B cell (primary cell): ENCODE results near the gene RBM39. TPM values are rescaled to one million over a fixed set of nuclear protein-coding genes. Genes with fewer than 3 reads are reported as not detected.
A peak's percentile ranks its signal among the peaks of the same experiment; 100 is the strongest.

Experiments
- ATAC-seq: fragments of 200-7000 bp; cut with Tn5 transposase; one replicate; pipeline ENCODE4 v1.10.0; 2021; ENCODE audit warnings: low read depth, mild to moderate bottlenecking, moderate number of reproducible peaks, moderate library complexity
- CTCF ChIA-PET: fragments of 350-600 bp; sonication (Branson Sonifier 250); formaldehyde crosslinking; loops from one replicate; lab custom pipeline; 2021; ENCODE audit warnings: antibody characterized with exemption, inconsistent platforms; lab: Charles Lee
- POLR2A ChIA-PET: fragments of 350-600 bp; sonication (Branson Sonifier 250); formaldehyde crosslinking; loops from one replicate; lab custom pipeline; 2021; ENCODE audit warnings: antibody characterized with exemption; lab: Charles Lee
- DNase-seq: peaks from one replicate; pipeline ENCODE4 v3.0.0; 2013
- H2AFZ ChIP-seq: 2 replicates; pipeline ENCODE4 v1.6.1; 2012; ENCODE audit warnings: mild to moderate bottlenecking, low read depth, low read length; ENCODE audit not compliant: insufficient read depth, poor library complexity, severe bottlenecking
- H3K27ac ChIP-seq, 2 donors: 1 replicate in 1 of 2; 2 replicates in 1 of 2; pipeline ENCODE4 v1.5.1; 2012 to 2013; ENCODE audit warnings: low read length in 2 of 2, mild to moderate bottlenecking in 2 of 2, moderate library complexity in 1 of 2
- H3K27me3 ChIP-seq, 4 experiments: fragments of 200-600 bp in 1 of 4; sonication (generic) in 1 of 4; replicated peaks in 1 of 4; 1 replicate in 2 of 4; 2 replicates in 2 of 4; pipeline versions ENCODE4 v1.6.1 to v1.7.0; 2013 to 2016; ENCODE audit warnings: low read length in 3 of 4, mild to moderate bottlenecking in 2 of 4, mixed read lengths in 1 of 4, moderate library complexity in 1 of 4; ENCODE audit not compliant: insufficient read depth in 4 of 4, control insufficient read depth in 3 of 4; ENCODE audit errors: control extremely low read depth in 1 of 4
- H3K36me3 ChIP-seq, 2 experiments: replicated peaks in 1 of 2; 1 replicate in 1 of 2; 2 replicates in 1 of 2; pipeline versions ENCODE4 v1.6.1 to v1.7.1; 2013; ENCODE audit warnings: low read length in 1 of 2; ENCODE audit not compliant: insufficient read depth in 2 of 2, control insufficient read depth in 1 of 2; ENCODE audit errors: control extremely low read depth in 1 of 2, extremely low read depth in 1 of 2
- H3K4me1 ChIP-seq, 2 donors: fragments of 200-600 bp in 1 of 2; sonication (generic) in 1 of 2; 1 replicate in 1 of 2; 2 replicates in 1 of 2; pipeline versions ENCODE4 v1.5.1 to v1.6.1; 2013 to 2017; ENCODE audit warnings: low read length in 2 of 2; ENCODE audit not compliant: control insufficient read depth in 2 of 2, insufficient read depth in 2 of 2
- H3K4me2 ChIP-seq: replicated peaks from 2 replicates; pipeline ENCODE3; 2012; ENCODE audit warnings: mild to moderate bottlenecking, low read depth, low read length; ENCODE audit not compliant: poor library complexity, severe bottlenecking
- H3K4me3 ChIP-seq, 5 experiments: fragments of 200-600 bp in 1 of 5; sonication (generic) in 1 of 5; 1 replicate in 3 of 5; 2 replicates in 2 of 5; pipeline versions ENCODE4 v1.5.1 to v1.7.0; 2011 to 2016; ENCODE audit warnings: low read length in 4 of 5, mild to moderate bottlenecking in 4 of 5, low read depth in 2 of 5, control low read depth in 1 of 5, moderate library complexity in 1 of 5; ENCODE audit not compliant: insufficient read depth in 1 of 5; ENCODE audit errors: control extremely low read depth in 1 of 5, extremely low read depth in 1 of 5
- H3K79me2 ChIP-seq: fragments of 200-600 bp; sonication (generic); one replicate; pipeline ENCODE4 v1.6.0; 2016; ENCODE audit warnings: low read length; ENCODE audit not compliant: control insufficient read depth, insufficient read depth
- H3K9ac ChIP-seq: fragments of 200-600 bp; sonication (generic); 2 replicates; pipeline ENCODE4 v1.6.1; 2017; ENCODE audit warnings: mild to moderate bottlenecking, low read length, moderate library complexity
- H3K9me3 ChIP-seq, 3 donors: one replicate each; pipeline versions ENCODE4 v1.6.1 to v1.7.1; 2013; ENCODE audit warnings: low read length in 2 of 3; ENCODE audit not compliant: control insufficient read depth in 2 of 3, insufficient read depth in 1 of 3; ENCODE audit errors: control extremely low read depth in 1 of 3
- H4K20me1 ChIP-seq: 2 replicates; pipeline ENCODE4 v1.6.0; 2012; ENCODE audit warnings: mild to moderate bottlenecking, low read length; ENCODE audit not compliant: insufficient read depth, control insufficient read depth, poor library complexity, severe bottlenecking
- H3K27ac Mint-ChIP-seq: one replicate; pipeline ENCODE4 v1.8.0; 2021; ENCODE audit warnings: mixed read lengths
- H3K27me3 Mint-ChIP-seq: one replicate; pipeline ENCODE4 v1.8.0; 2021; ENCODE audit warnings: mixed read lengths
- H3K4me1 Mint-ChIP-seq: one replicate; pipeline ENCODE4 v1.8.0; 2021; ENCODE audit warnings: mixed read lengths
- H3K4me3 Mint-ChIP-seq: one replicate; pipeline ENCODE4 v1.8.0; 2021; ENCODE audit warnings: mixed read lengths
- H3K9me3 Mint-ChIP-seq: one replicate; pipeline ENCODE4 v1.8.0; 2022; ENCODE audit warnings: mixed read lengths; ENCODE audit not compliant: insufficient read depth
- CTCF ChIP-seq: fragments of 200-600 bp; IDR thresholded peaks from one replicate; pipeline ENCODE4 v1.8.0; 2022; ENCODE audit warnings: antibody characterized with exemption, mild to moderate bottlenecking
- EZH2 ChIP-seq: IDR thresholded peaks from 2 replicates; pipeline ENCODE4 v1.6.1; 2012; ENCODE audit warnings: borderline replicate concordance, low read depth, mild to moderate bottlenecking, moderate library complexity, low read length; ENCODE audit not compliant: insufficient read depth, poor library complexity, severe bottlenecking
- WGBS: methylation state at CpG from one replicate; pipeline ENCODE4 v1.1.5; 2013; ENCODE audit warnings: missing lambda C conversion rate; ENCODE audit not compliant: insufficient coverage; 5-methylcytosine and 5-hydroxymethylcytosine counted together
- intact Hi-C: fragments of 100-400 bp; cut with micrococcal nuclease; formaldehyde crosslinking; loops from one replicate; pipeline ENCODE4 v1.10.0; 2022
- polyA plus RNA-seq: library from polyadenylated mRNA; depleted of rRNA; stranded (reverse); fragments of >200 nt; gene quantifications from 2 replicates; pipeline ENCODE4 v1.2.3, GENCODE V29; 2012
- total RNA-seq, 2 donors: library from RNA; stranded (reverse); fragments of 120-200 nt in 1 of 2; gene quantifications; 1 replicate in 1 of 2; 2 replicates in 1 of 2; pipeline versions ENCODE4 v1.2.3 to v1.2.4, GENCODE V29; 2013 to 2022

RBM39 gene
- total and polyA plus RNA-seq, 2 donors (not counting 1 experiment from before 2014, with no cell fraction given), result 217 to 689 TPM

GRCh38 chr20:35699957-35700624 is 42.0 kb downstream of the RBM39 start:
- TF ChIP-seq CTCF (no peak), EZH2 (no peak)
- Histone ChIP-seq H3K9ac (peak overlapping the region; percentile 100), H3K27me3 (no peaks in the 10 kb centered on the region), H4K20me1 (peaks cover 14% of the 10 kb centered on the region), H2AFZ (peak overlapping the region; percentile 100), H3K4me2 (peak overlapping the region; percentile 99), H3K79me2 (peaks cover 24% of the 10 kb centered on the region), H3K4me3 (peak overlapping the region; percentile 69 to 98 (median 91)), H3K4me1 (peaks cover 17 to 23% of the 10 kb centered on the region in 2 donors), H3K36me3 (peaks cover 13 to 39% of the 10 kb centered on the region in 2 experiments), H3K27ac (peak overlapping the region; percentile 84 to 96), H3K9me3 (no peaks in the 10 kb centered on the region)
- 17% methylated on average over 1 of the region's 6 CpGs for whole genome bisulfite sequencing
- POLR2A ChIA-PET, result interaction anchor here (0.9 to 2.4 kb wide), 4 partner anchors 10 to 85 kb away, joined by 3 to 18 read pairs (median 5); partner anchors contain the start of genes PHF20, RBM39 and SPAG4
- peak overlapping the region; percentile 97 for H3K27ac Mint-ChIP-seq
- CTCF ChIA-PET, result interaction anchor here (1.1 to 2.0 kb wide), 6 partner anchors 34 to 122 kb away, joined by 3 to 10 read pairs (median 4); partner anchors contain the start of gene RBM39
- H3K27me3 Mint-ChIP-seq, result no peaks in the 10 kb centered on the region
- H3K9me3 Mint-ChIP-seq, result no peaks in the 10 kb centered on the region
- ATAC-seq (no peak), DNase-seq (peak; percentile 27)
- intact Hi-C loops, result loop anchor here (1.0 to 5.0 kb wide), 7 partner anchors 36 to 245 kb away; partner anchors contain the start of genes CEP250, CPNE1, PHF20 and RBM12
- H3K4me1 Mint-ChIP-seq, result peaks cover 33% of the 10 kb centered on the region
- peak overlapping the region; percentile 85 for H3K4me3 Mint-ChIP-seq
